Activated CD4-positive, CD25-positive, alpha-beta regulatory T cell treated with anti-CD3 and anti-CD28 coated beads, Interleukin-2, amount 50 U/mL, for 16 hours (primary cell): ENCODE results near the gene MATCAP1.

Source experiments
- DNase-seq: peaks from one replicate; pipeline ENCODE4 v3.0.0-alpha.2; 2020; ENCODE audit warnings: low read depth, low spot score

The MATCAP1 gene

GRCh38 chr16:67183627-67184452 lies at the start of gene MATCAP1:
Gene MATCAP1 (minus strand): TSS chr16:67183963. CDS start chr16:67180610, 3,353 bp downstream.
- DNase-seq, result peak; percentile 86

- no peak for DNase-seq
These were observed 47.3 kb upstream of the MATCAP1 start for GRCh38 chr16:67230809-67231660.

GRCh38 chr16:67229906-67230808 lies 46.4 kb upstream of the MATCAP1 start:
- no peak for DNase-seq

- DNase-seq, result no peak
These were observed 45.1 kb upstream of the MATCAP1 start for GRCh38 chr16:67228905-67229304.

GRCh38 chr16:67228034-67228785 lies 44.4 kb upstream of the MATCAP1 start:
- DNase-seq, result no peak

- no peak for DNase-seq
These were observed 43.8 kb upstream of the MATCAP1 start for GRCh38 chr16:67227567-67227921.

GRCh38 chr16:67226804-67227566 lies 43.2 kb upstream of the MATCAP1 start, which contains the start of gene TMEM208:
Gene TMEM208 (plus strand): TSS chr16:67227130. CDS start chr16:67227219, 89 bp downstream.
- DNase-seq, result peak; percentile 98

- no peak for DNase-seq
These were observed 42.6 kb upstream of the MATCAP1 start for GRCh38 chr16:67226295-67226803.

GRCh38 chr16:67223992-67224391 lies 40.2 kb upstream of the MATCAP1 start:
- no peak for DNase-seq

- DNase-seq, result no peak
These were observed 33.1 kb upstream of the MATCAP1 start for GRCh38 chr16:67216612-67217490.

GRCh38 chr16:67215706-67216105 lies 31.9 kb upstream of the MATCAP1 start:
- DNase-seq, result no peak

- no peak for DNase-seq
These were observed 29.6 kb upstream of the MATCAP1 start for GRCh38 chr16:67213197-67214019.

- DNase-seq, result no peak
These were observed 29.0 kb upstream of the MATCAP1 start for GRCh38 chr16:67212766-67213165.

- DNase-seq, result no peak
These were observed 27.9 kb upstream of the MATCAP1 start for GRCh38 chr16:67211674-67212073.

- DNase-seq, result no peak
These were observed 26.5 kb upstream of the MATCAP1 start for GRCh38 chr16:67210069-67210937.

- no peak for DNase-seq
These were observed 25.8 kb upstream of the MATCAP1 start for GRCh38 chr16:67209565-67209964.
